Lower leg skin (tissue), 3 donors: ENCODE data around the gene MMP2.

Source experiments
- CTCF ChIP-seq, 3 donors: fragments of 450-650 bp; IDR thresholded peaks; one replicate each; pipeline ENCODE4 v1.5.1; 2016; ENCODE audit warnings: antibody characterized with exemption in 3 of 3, mild to moderate bottlenecking in 3 of 3, moderate library complexity in 2 of 3
- POLR2A ChIP-seq, 2 donors: fragments of 450-650 bp; IDR thresholded peaks; one replicate each; pipeline ENCODE4 v1.6.1; 2016 to 2017; ENCODE audit warnings: antibody characterized with exemption in 2 of 2, mild to moderate bottlenecking in 1 of 2, moderate library complexity in 1 of 2

- TF ChIP-seq CTCF (IDR thresholded peaks at IDR 0.05): no peak
- TF ChIP-seq POLR2A (IDR thresholded peaks at IDR 0.05): no peak
These were observed 34.6 kb downstream of the MMP2 start for GRCh38 chr16:55513616-55514015.
